Neural cell (in vitro differentiated cells): ENCODE results near the gene SH3RF2.

Experiments
- EP300 ChIP-seq: fragments of 450-650 bp; conservative IDR thresholded peaks from 2 replicates; pipeline ENCODE4 v1.6.1; 2014; ENCODE audit warnings: antibody characterized with exemption, mild to moderate bottlenecking, moderate library complexity; ENCODE audit not compliant: poor library complexity, severe bottlenecking
- EZH2 ChIP-seq: fragments of 200-600, 300-800 bp; shearing (Covaris generic), sonication (generic); IDR thresholded peaks from 2 replicates; pipeline ENCODE4 v1.6.1; 2014; ENCODE audit warnings: antibody characterized with exemption, low read length, borderline replicate concordance, mild to moderate bottlenecking; ENCODE audit not compliant: insufficient read depth, poor library complexity, severe bottlenecking
- POLR2AphosphoS5 ChIP-seq: IDR thresholded peaks from 2 replicates; pipeline ENCODE4 v1.6.1; 2012
- SMC3 ChIP-seq: fragments of 450-650 bp; conservative IDR thresholded peaks from 2 replicates; pipeline ENCODE4 v1.6.1; 2014; ENCODE audit warnings: antibody characterized with exemption, mild to moderate bottlenecking, moderate library complexity; ENCODE audit not compliant: poor library complexity
- TF ChIP-seq, protein P1 (sequence below): fragments of 450-650 bp; IDR thresholded peaks from 2 replicates; pipeline ENCODE4 v1.5.1; 2014; ENCODE audit warnings: antibody characterized with exemption, mild to moderate bottlenecking, moderate library complexity; ENCODE audit not compliant: poor library complexity, severe bottlenecking

DNA sequence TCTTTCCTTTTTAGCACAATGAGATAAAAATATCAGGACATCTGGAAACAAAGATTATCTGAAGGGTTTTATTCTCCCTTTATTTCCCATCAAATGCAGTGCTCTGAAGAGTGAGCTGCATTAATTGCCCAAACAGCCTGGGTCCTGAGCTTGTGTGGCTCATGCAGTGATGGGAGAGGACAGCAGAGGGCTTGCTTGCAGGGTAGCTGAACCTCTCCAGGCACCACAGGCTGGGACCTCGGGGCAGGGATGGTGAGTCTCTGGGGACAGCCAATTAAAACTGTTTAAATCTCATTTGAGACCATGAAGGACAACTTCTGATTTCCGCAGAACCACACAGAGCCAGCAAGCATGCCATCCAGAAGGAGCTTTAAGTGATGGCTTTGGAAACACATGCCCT, 97.7 kb downstream of the SH3RF2 start:
- TF ChIP-seq EP300 (no peak), SMC3 (no peak), EZH2 (no peak), POLR2AphosphoS5 (no peak)
- TF ChIP-seq, protein P1, sequence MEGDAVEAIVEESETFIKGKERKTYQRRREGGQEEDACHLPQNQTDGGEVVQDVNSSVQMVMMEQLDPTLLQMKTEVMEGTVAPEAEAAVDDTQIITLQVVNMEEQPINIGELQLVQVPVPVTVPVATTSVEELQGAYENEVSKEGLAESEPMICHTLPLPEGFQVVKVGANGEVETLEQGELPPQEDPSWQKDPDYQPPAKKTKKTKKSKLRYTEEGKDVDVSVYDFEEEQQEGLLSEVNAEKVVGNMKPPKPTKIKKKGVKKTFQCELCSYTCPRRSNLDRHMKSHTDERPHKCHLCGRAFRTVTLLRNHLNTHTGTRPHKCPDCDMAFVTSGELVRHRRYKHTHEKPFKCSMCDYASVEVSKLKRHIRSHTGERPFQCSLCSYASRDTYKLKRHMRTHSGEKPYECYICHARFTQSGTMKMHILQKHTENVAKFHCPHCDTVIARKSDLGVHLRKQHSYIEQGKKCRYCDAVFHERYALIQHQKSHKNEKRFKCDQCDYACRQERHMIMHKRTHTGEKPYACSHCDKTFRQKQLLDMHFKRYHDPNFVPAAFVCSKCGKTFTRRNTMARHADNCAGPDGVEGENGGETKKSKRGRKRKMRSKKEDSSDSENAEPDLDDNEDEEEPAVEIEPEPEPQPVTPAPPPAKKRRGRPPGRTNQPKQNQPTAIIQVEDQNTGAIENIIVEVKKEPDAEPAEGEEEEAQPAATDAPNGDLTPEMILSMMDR: no peak
